Sigmoid colon (tissue), 7 donors: Measurements from ENCODE around the gene FAM174C. TPM values are rescaled to one million over a fixed set of nuclear protein-coding genes. Genes with fewer than 3 reads are reported as not detected.

Experiments used
- DNase-seq: peaks from one replicate; pipeline ENCODE4 v3.0.0-alpha.2; 2019
- H3K27ac ChIP-seq, 4 donors: fragments of 200-600 bp; sonication (generic); one replicate each; pipeline ENCODE4 v1.5.1; 2016 to 2019; ENCODE audit warnings: mild to moderate bottlenecking in 1 of 4
- H3K27me3 ChIP-seq, 3 donors: fragments of 200-600 bp; sonication (generic); one replicate each; pipeline ENCODE4 v1.5.1; 2019; ENCODE audit warnings: mild to moderate bottlenecking in 1 of 3
- H3K36me3 ChIP-seq, 4 donors: fragments of 200-600 bp; sonication (generic); one replicate each; pipeline ENCODE4 v1.5.1; 2016 to 2019
- H3K4me1 ChIP-seq, 4 donors: fragments of 200-600 bp; sonication (generic); one replicate each; pipeline ENCODE4 v1.5.1; 2017 to 2019
- H3K4me3 ChIP-seq, 4 donors: fragments of 200-600 bp; sonication (generic); one replicate each; pipeline ENCODE4 v1.5.1; 2017 to 2019; ENCODE audit warnings: mild to moderate bottlenecking in 2 of 4, moderate library complexity in 1 of 4
- H3K9me3 ChIP-seq, 4 donors: fragments of 200-600 bp in 3 of 4; sonication (generic) in 3 of 4; one replicate each; pipeline versions ENCODE4 v1.5.1 to v1.6.1; 2013 to 2019
- EP300 ChIP-seq, 4 donors: sonication (generic); formaldehyde crosslinking; IDR thresholded peaks; one replicate each; pipeline ENCODE4 v1.6.1; 2017; ENCODE audit warnings: antibody characterized with exemption in 4 of 4
- POLR2A ChIP-seq, 2 donors: fragments of 450-650 bp; IDR thresholded peaks; one replicate each; pipeline ENCODE4 v1.6.1; 2016; ENCODE audit warnings: antibody characterized with exemption in 2 of 2, mild to moderate bottlenecking in 2 of 2, moderate library complexity in 2 of 2
- POLR2AphosphoS5 ChIP-seq, 4 donors: sonication (generic); formaldehyde crosslinking; IDR thresholded peaks; one replicate each; pipeline ENCODE4 v1.6.1; 2017; ENCODE audit warnings: antibody characterized with exemption in 4 of 4
- WGBS, 2 donors: extraction: QIAGEN DNeasy Blood & Tissue Kit; methylation state at CpG; one replicate each; pipeline ENCODE4 v1.1.7; 2013; 5-methylcytosine and 5-hydroxymethylcytosine counted together
- intact Hi-C: fragments of 100-400 bp; cut with DNase I; formaldehyde crosslinking; loops from one replicate; pipeline ENCODE4 v1.15.1; 2023
- polyA plus RNA-seq, 3 donors: library from polyadenylated mRNA; stranded (reverse); fragments of 200-250 nt; gene quantifications; one replicate each; pipeline ENCODE4 v1.2.3, GENCODE V29; 2013
- total RNA-seq, 4 donors: library from RNA; depleted of rRNA; stranded (reverse); fragments of >200 nt; gene quantifications; one replicate each; pipeline ENCODE4 v1.1.0, GENCODE V29; 2016
- TF ChIP-seq, protein P1 (sequence below), 4 experiments: fragments of 450-650 bp in 3 of 4; fragments of 200-600 bp in 1 of 4; IDR thresholded peaks; one replicate each; pipeline ENCODE4 v1.5.1; 2016 to 2019; ENCODE audit warnings: antibody characterized with exemption in 4 of 4, mild to moderate bottlenecking in 3 of 4, moderate library complexity in 2 of 4
- donor health status: healthy with polysubstance abuse.
- donor health status: Bipolar disorder and iron deficiency.
- donor health status: healthy.

FAM174C gene
- total and polyA plus RNA-seq, 7 donors = 24.7 to 87.8 (median 37.0) TPM

DNA sequence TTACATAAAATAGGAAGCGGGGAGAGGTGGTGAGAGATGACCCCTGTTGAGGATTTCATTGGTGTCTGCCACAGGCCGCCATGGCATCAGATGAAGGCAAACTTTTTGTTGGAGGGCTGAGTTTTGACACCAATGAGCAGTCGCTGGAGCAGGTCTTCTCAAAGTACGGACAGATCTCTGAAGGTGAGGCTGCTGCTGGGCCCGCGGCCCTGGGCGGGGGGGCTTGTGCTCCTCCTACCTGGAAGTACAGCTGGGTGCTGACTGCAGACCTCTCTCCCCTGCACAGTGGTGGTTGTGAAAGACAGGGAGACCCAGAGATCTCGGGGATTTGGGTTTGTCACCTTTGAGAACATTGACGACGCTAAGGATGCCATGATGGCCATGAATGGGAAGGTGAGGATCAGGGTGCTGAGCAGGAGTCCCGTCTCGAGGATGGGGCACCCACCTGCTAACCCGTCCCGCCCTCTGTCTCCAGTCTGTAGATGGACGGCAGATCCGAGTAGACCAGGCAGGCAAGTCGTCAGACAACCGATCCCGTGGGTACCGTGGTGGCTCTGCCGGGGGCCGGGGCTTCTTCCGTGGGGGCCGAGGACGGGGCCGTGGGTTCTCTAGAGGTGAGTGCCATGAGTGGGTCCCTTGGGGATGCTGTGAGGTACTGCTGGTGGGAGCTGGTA lies 4.3 kb upstream of the FAM174C start:
- Histone ChIP-seq H3K9me3 (no peaks in the 10 kb centered on the region), H3K36me3 (peaks cover 35 to 42% (median 41%) of the 10 kb centered on the region in 4 donors), H3K4me3 (peak overlapping the region; percentile 9 to 94 (median 74)), H3K27me3 (no peaks in the 10 kb centered on the region), H3K4me1 (peaks cover 0 to 85% (median 83%) of the 10 kb centered on the region in 4 donors), H3K27ac (peak overlapping the region; percentile 94 to 100 (median 97))
- TF ChIP-seq POLR2AphosphoS5 (IDR thresholded peaks at IDR 0.05) (no peak), EP300 (IDR thresholded peaks at IDR 0.05) (no peak), POLR2A (IDR thresholded peaks at IDR 0.05) (no peak)
- TF ChIP-seq, protein P1, sequence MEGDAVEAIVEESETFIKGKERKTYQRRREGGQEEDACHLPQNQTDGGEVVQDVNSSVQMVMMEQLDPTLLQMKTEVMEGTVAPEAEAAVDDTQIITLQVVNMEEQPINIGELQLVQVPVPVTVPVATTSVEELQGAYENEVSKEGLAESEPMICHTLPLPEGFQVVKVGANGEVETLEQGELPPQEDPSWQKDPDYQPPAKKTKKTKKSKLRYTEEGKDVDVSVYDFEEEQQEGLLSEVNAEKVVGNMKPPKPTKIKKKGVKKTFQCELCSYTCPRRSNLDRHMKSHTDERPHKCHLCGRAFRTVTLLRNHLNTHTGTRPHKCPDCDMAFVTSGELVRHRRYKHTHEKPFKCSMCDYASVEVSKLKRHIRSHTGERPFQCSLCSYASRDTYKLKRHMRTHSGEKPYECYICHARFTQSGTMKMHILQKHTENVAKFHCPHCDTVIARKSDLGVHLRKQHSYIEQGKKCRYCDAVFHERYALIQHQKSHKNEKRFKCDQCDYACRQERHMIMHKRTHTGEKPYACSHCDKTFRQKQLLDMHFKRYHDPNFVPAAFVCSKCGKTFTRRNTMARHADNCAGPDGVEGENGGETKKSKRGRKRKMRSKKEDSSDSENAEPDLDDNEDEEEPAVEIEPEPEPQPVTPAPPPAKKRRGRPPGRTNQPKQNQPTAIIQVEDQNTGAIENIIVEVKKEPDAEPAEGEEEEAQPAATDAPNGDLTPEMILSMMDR (IDR thresholded peaks at IDR 0.05) = no peak
- intact Hi-C loops = no loop called here
- DNase-seq = no peak
- whole genome bisulfite sequencing, 2 donors = 51 to 73% methylated on average over 26 of the region's 26 CpGs

DNA sequence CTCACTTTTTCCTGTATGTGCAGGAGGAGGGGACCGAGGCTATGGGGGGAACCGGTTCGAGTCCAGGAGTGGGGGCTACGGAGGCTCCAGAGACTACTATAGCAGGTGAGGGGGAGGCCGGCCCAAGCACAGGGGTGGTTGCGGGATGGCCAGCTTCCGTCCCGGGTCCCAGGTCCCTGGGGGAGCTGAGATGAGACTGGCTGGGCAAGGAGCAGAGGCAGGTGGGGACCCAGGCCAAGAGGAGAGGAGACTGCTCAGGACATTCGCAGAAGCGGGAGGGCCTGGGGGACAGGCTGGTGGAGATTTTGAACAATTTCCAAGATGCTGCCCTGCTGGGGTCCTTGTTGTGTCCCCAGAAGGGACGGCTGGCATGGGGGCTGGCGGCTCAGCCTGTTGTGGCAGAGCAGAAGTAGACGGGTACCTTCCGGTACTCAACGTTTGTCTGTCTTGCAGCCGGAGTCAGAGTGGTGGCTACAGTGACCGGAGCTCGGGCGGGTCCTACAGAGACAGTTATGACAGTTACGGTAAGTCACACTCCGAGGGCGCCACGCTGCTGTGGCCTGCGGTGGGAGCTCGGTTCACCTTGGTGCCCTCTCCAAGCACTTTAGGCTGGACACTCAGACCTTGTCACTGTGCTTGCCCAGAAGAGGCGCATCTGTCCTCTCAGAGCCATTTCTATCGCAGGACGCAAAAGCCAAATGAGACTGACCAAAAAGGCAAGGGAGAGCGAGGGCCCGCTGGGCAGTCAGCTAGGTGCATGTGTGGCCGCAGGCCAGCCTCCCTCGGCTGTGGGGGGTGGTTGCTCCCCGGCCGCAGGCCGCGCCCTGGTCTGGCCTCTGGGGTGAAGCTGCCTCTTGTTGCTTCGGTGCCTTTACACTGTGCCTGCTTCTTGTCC lies 3.6 kb upstream of the FAM174C start:
- H3K27me3 ChIP-seq = no peaks in the 10 kb centered on the region
- H3K4me1 ChIP-seq = peaks cover 0 to 85% (median 83%) of the 10 kb centered on the region in 4 donors
- peak overlapping the region; percentile 9 to 94 (median 74) for H3K4me3 ChIP-seq
- TF ChIP-seq, protein P1 (IDR thresholded peaks at IDR 0.05) = no peak
- TF ChIP-seq EP300 (IDR thresholded peaks at IDR 0.05) (no peak), POLR2AphosphoS5 (IDR thresholded peaks at IDR 0.05) (no peak), POLR2A (IDR thresholded peaks at IDR 0.05) (no peak)
- H3K36me3 ChIP-seq = peaks cover 35 to 42% (median 41%) of the 10 kb centered on the region in 4 donors
- H3K27ac ChIP-seq = peak overlapping the region; percentile 94 to 100 (median 97)
- intact Hi-C loops = no loop called here
- peak; percentile 74 for DNase-seq
- WGBS, 2 donors = 76 to 84% methylated on average over 37 of the region's 37 CpGs
- H3K9me3 ChIP-seq = no peaks in the 10 kb centered on the region

DNA sequence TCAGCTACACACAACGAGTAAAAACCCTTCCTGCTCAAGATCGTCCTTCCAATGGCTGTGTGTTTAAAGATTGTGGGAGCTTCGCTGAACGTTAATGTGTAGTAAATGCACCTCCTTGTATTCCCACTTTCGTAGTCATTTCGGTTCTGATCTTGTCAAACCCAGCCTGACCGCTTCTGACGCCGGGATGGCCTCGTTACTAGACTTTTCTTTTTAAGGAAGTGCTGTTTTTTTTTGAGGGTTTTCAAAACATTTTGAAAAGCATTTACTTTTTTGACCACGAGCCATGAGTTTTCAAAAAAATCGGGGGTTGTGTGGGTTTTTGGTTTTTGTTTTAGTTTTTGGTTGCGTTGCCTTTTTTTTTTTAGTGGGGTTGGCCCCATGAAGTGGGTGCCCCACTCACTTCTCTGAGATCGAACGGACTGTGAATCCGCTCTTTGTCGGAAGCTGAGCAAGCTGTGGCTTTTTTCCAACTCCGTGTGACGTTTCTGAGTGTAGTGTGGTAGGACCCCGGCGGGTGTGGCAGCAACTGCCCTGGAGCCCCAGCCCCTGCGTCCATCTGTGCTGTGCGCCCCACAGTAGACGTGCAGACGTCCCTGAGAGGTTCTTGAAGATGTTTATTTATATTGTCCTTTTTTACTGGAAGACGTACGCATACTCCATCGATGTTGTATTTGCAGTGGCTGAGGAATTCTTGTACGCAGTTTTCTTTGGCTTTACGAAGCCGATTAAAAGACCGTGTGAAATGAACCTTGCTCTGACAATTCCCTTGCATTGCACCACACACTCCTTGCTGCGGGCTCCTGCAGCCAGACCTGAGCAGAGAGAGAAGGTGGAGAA lies 2.7 kb upstream of the FAM174C start:
- no peaks in the 10 kb centered on the region for H3K27me3 ChIP-seq
- intact Hi-C loops = no loop called here
- H3K27ac ChIP-seq = peak overlapping the region; percentile 94 to 100 (median 97)
- H3K4me3 ChIP-seq = peak overlapping the region in 3 of 4 donors; percentile 61 to 94 (median 86)
- DNase-seq = no peak
- no peaks in the 10 kb centered on the region for H3K9me3 ChIP-seq
- TF ChIP-seq POLR2A (IDR thresholded peaks at IDR 0.05) (no peak), POLR2AphosphoS5 (IDR thresholded peaks at IDR 0.05) (peak in 1 of 4 donors; percentile 27), EP300 (IDR thresholded peaks at IDR 0.05) (peak in 2 of 4 donors; percentile 33 to 74)
- TF ChIP-seq, protein P1 (IDR thresholded peaks at IDR 0.05) = no peak
- peaks cover 35 to 47% (median 41%) of the 10 kb centered on the region in 4 donors for H3K36me3 ChIP-seq
- WGBS, 2 donors = 71 to 75% methylated on average over 33 of the region's 33 CpGs
- H3K4me1 ChIP-seq = peaks cover 0 to 79% (median 77%) of the 10 kb centered on the region in 4 donors

- H3K36me3 ChIP-seq = peaks cover 35 to 48% (median 41%) of the 10 kb centered on the region in 4 donors
- H3K27me3 ChIP-seq = no peaks in the 10 kb centered on the region
- TF ChIP-seq POLR2A (IDR thresholded peaks at IDR 0.05) = no peak
- peak overlapping the region in 1 of 4 donors; percentile 9 for H3K4me3 ChIP-seq
- H3K4me1 ChIP-seq = peaks cover 0 to 71% (median 69%) of the 10 kb centered on the region in 4 donors
- peak overlapping the region; percentile 94 to 100 (median 97) for H3K27ac ChIP-seq
- DNase-seq = no peak
- H3K9me3 ChIP-seq = no peaks in the 10 kb centered on the region
- intact Hi-C loops = no loop called here
- WGBS, 2 donors = 87 to 88% methylated on average over 25 of the region's 25 CpGs
Measured at GRCh38 chr19:1273263-1274041, 1.9 kb upstream of the FAM174C start.
